GM21825 (cell line): ENCODE results near the gene SEPTIN5.
"Not testable (repeated sequence)": the region's sequence is repeated elsewhere in the genome, so short reads cannot be mapped to it uniquely, and the experiment has no call there.

ENCODE experiments used
- ATAC-seq: cut with Tn5 transposase; IDR thresholded peaks from one replicate; pipeline ENCODE4 v1.9.1; 2021; ENCODE audit warnings: mild to moderate bottlenecking, moderate library complexity; ENCODE audit not compliant: unreplicated experiment

The SEPTIN5 gene

GRCh38 chr22:19714312-19715187 lies at the start of gene SEPTIN5:
TSS of gene SEPTIN5 (plus strand) at chr22:19714503. CDS start at chr22:19714589, 86 bp downstream.
- ATAC-seq: no peak

DNA sequence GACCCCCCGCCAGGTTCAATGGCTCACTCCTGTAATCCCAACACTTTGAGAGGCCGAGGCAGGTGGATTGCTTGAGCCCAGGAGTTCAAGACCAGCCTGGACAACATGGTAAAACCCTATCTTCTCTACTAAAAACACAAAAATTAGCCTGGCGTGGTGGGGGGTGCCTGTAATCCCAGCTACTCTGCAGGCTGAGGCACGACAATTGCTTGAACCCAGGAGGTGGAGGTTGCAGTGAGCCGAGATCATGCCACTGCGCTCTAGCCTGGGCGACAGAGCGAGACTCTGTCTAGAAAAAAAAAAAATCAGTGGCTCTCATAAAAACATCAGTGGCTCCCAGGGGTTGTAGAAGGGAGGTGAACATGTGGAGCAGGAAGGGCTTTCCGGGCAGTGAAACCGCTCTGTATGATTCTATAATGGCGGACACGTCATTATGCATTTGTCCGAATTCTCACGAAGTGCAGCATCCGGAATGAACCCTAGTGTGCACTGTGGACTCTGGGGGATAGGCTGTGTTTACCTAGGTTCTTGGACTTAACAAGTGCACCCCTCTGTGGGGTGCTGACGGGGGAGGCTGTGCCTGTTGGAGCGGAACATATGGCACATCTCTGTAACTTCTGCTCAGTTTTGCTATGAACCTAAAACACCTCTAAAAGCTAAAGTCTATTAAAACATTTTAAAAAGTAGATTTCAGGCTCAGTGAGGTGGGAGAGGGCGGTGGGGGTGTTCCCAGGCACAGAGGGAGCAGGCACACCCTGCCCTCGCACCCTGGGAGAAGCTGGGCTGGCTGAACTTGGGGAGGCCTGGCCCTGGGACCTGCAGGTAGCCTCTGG lies 49.1 kb upstream of the SEPTIN5 start:
- no peak for ATAC-seq

- ATAC-seq: no peak
Measured at GRCh38 chr22:19665784-19666672, 48.3 kb upstream of the SEPTIN5 start.

DNA sequence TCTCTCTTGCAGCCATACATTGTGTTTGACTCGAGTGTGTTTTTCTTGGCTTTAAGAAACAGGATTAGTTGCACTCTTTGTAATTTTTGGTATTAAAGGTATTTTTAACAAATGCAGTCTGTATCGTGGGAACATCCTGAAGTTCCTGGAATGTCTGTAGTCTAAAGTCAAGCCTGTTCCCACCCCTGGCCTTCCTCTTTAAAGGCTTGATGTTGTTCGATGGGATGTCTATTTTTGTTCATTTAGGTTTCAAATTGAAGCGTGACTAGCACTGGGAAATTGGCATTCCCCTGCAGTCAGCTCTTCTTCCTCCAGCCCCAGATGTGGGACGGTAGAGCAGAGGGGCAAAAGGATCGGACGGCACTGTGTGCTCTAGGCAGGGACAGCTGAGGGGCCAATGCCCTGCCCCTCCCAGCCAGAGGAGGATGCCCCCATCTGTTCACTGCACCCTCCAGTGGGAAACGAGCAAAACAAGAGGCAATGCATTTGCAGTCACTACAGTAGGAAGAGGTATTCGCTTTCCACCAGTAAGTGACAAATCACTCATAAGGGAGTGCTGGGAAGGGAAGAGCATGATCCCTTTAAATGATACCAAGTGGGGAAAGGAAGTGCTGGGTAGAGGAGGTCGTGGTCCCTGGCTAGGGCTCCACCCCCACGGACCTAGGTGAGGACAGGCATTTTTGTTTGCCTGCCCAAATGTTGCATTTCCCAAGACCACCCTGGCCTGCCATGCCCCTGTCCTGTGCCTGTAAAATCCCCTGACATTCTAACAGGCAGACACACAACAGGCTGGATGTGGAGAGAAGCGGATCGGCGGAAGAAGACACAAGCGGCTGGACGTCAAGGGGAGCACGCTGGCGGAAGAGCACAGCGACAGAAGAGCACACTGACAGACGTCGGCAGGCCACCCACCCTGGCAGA lies 47.4 kb upstream of the SEPTIN5 start:
- no peak for ATAC-seq

GRCh38 chr22:19667872-19668740 lies 46.2 kb upstream of the SEPTIN5 start:
- ATAC-seq: no peak

GRCh38 chr22:19668748-19669147 lies 45.6 kb upstream of the SEPTIN5 start:
- ATAC-seq: no peak

DNA sequence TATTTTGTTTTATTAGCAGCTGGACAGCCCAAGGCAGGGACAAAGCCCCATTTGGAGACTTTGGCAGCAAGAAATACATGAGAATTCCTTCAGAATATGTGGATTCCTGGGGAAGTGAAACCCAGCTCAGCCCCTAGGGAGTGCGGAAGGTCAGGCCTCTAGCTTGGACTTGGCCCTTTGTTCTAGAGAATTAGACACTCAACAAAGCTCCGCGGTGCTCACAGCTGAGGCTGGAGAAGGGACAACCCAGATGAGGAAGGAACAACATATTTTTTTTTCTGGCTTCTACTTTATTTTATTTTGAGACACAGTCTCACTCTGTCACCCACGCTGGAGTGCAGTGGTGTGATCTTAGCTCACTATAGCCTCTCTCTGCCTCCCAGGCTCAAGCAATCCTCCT lies 44.7 kb upstream of the SEPTIN5 start:
- ATAC-seq: no peak

- no peak for ATAC-seq
Measured at GRCh38 chr22:19671316-19671715, 43.0 kb upstream of the SEPTIN5 start.

DNA sequence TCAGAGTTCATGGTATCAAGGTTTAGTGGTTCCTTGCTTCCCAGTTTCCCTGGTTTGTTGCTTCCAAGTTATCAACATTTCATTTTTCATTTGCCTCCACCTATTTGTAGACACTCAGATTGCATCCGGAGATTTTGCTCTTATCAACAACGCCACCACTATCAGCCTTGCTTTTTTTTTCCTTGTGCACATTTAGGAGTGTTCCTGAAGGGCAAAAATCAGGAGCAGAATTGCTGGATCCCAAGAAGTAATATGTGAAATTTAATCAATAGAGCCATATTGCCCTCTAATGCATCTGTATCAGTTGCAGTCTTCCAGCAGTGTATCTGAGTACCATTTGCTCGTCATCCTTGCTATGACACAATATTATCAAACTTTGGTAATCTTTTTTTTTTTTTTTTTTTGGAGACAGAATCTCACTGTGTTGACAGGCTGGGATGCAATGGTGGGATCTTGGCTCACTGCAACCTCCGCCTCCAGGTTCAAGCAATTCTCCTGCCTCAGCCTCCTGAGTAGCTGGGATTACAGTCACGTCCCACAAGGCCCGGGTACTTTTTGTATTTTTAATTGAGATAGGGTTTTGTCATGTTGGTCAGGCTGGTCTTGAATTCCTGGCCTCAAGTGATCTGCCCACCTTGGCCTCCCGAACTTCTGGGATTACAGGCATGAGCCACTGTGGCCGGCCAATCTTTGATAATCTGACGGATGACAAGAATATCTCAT lies 42.1 kb upstream of the SEPTIN5 start:
- no peak for ATAC-seq

GRCh38 chr22:19673660-19674059 lies 40.6 kb upstream of the SEPTIN5 start:
- ATAC-seq: no peak

- ATAC-seq: no peak
Measured at GRCh38 chr22:19674129-19674928, 40.0 kb upstream of the SEPTIN5 start.

- no peak for ATAC-seq
Measured at GRCh38 chr22:19674929-19675253, 39.4 kb upstream of the SEPTIN5 start.

DNA sequence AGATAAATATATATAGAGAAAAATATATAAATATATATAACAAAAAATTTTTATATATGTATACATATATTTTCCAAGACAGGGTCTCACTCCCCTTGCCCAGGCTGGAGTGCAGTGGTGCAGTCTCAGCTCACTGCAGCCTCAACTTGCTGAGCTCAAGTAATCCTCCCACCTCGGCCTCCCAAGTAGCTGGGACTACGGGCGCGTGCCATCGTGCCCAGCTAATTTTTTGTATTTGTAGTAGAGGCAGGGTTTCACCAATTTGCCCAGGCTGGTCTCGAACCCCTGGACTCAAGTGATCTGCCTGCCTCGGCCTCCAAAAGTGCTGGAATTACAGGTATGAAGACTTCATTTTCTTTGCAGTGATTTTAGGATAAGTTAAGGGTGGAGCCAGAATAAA lies 38.9 kb upstream of the SEPTIN5 start:
- no peak for ATAC-seq

DNA sequence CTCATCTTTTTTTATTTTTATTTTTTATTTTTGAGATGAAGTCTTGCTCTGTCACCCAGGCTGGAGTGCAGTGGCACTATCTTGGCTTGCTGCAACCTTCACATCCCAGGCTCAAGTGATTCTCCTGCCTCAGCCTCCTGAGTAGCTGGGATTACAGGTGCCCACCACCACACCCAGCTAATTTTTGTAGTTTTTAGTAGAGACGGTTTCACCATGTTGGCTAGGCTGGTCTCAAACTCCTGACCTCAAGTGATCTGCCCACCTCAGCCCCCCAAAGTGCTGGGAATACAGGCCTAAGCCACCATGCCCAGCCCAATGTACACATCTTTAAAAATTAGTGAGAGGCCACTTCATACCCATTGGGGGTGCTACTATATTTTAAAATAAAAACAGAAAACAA lies 37.9 kb upstream of the SEPTIN5 start:
- ATAC-seq: not testable (repeated sequence)

DNA sequence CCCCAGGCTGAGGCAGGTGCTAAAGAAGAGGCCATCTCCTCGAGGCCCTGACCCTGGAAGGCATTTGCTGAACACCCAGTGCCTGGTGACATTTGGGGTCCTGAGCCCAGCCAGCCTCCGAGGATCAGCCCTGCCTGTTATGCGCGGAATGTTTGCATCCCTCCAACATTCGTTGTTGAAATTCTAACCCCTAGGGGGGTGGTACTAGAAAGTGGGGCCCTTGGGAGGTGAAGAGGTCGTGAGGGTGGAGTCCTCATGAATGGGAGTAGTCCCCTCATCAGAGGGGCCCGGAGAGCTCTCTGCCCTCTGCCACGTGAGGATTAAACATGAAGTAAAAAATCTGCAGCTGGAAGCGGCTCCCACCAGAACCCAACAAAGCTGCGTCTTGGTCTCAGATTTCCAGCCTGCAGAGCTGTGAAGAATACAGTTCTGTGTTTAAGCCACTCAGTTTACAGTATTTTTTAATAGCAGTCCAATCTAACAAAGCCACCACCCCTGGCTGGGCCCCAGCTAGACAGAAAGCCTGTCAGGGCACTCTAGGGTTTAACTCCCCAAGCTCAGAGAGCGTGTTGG lies 35.3 kb upstream of the SEPTIN5 start:
- ATAC-seq: no peak

DNA sequence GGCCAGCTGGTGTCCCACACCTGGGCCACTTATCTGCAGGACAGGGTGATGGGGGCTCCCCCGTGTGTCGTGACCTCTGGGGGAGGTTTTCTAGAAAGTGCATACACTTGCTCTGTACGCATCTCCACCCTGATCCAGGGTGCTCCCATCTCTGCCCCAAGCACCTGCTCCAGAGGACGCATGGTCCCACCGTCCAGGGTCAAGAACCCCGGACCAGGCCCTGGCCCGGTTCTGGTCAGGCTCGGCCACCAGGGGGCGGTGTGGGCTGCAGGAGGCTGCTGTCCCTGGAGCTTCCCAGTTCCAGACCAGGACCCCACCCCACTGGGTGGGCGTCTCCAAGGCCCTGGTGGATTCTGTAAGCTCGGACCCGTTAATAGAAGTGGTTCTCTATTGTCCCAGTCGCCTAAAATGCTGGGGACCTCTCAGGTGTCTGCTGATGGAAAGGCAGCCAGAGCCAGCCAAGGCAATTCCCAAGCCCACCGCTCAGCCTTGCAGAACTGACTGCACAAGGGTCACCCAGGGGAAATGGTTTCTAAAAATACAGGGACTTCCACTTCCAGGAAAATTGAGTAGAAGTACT lies 34.7 kb upstream of the SEPTIN5 start:
- ATAC-seq: no peak
